HG03558 (cell line): ENCODE results near the gene FRMD4B.
"Not testable (repeated sequence)": the region's sequence is repeated elsewhere in the genome, so short reads cannot be mapped to it uniquely, and the experiment has no call there.

Experiments used
- ATAC-seq: cut with Tn5 transposase; IDR thresholded peaks from one replicate; pipeline ENCODE4 v1.9.1; 2021; ENCODE audit warnings: moderate number of reproducible peaks; ENCODE audit not compliant: unreplicated experiment; ENCODE audit errors: extremely low read depth

FRMD4B gene

DNA sequence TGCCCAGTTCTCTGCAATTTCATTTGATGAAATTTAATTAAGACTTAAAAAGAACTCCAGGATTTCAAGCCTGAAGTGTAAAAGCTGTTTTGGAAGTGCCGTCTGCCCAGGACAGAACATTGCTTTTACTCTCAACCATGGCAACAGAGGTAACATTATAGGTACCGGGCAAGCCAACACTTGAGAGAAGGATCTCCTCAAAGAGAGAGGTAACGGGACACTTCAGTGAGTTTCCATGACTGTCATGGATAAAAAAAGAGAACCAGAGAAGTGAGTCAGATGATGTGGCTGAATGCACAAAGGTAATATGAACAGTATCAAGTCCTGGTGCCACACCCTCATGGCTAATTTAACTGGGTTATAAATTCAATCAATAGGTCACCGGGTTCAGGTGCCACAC, 133.3 kb downstream of the FRMD4B start:
- no peak for ATAC-seq

DNA sequence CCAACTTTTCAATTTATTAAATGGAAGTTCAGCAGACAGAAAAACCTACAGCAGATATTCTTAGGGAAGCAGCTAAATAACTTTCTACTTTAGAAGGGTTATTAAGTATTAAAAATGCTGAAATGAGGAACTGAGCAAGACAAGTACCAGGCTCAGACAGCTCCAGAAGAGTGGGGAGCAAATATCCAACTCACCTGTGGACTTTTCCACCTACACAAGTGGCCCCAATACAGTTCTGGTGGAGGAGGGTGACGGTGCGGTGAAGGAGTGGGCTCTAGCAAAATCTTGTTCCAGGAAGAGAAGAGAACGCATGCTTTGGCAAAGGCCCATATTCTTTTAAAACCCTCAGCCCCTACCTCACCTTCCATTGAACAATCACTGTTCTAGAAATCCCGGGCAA, 133.7 kb downstream of the FRMD4B start:
- ATAC-seq = no peak

DNA sequence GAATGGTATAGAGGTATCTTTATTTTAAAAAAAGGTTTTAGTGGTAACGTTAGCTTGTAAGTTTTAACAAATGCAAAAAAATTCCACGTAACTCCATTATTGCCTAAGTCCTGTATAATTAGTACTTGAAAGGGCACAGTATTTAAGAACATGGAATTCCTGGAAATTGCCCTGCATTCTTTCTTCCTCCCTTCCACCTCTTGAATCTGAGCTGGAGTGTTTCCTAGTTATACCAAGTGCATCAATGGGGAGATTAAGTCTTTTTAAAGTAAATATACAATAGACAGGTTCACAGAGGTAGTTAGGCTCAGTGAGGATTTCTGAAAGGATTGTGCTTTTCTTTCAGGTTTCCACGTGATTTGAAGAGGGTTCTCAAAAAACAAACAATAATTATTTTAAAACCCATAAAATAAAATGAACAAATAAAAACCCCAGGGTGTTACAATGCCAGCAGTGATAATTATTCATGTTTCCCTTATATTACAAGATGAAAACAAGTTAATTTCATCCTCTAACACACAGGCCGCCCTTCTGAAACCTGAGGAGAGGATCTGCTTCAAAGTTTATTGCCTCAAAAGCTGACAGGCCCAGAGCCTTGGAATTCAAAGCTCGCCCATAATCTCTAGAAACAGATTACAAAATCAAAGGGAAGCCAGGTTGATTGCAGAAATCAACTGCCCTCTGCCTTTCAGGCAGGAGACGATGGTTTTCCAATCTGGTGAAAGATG, 134.6 kb downstream of the FRMD4B start:
- no peak for ATAC-seq

DNA sequence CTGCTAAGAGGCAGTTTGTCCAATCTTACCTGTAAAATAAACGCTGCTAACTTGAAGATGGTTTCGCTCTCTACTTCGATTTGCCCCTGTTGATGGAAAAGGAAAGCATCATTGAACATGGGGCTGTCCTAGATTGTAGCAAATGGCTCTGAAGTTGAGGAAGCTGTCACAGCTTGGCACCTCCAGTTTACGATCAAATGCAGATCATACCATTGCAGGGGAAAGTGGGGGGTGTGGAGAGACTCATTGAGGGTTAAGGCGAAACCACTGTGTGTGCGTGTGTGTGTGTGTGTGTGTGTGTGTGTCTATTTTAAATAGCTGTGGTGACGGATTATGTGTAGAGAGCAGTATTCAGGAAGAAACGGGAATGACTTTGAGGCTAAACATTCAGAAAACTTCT, 135.9 kb downstream of the FRMD4B start:
- no peak for ATAC-seq

DNA sequence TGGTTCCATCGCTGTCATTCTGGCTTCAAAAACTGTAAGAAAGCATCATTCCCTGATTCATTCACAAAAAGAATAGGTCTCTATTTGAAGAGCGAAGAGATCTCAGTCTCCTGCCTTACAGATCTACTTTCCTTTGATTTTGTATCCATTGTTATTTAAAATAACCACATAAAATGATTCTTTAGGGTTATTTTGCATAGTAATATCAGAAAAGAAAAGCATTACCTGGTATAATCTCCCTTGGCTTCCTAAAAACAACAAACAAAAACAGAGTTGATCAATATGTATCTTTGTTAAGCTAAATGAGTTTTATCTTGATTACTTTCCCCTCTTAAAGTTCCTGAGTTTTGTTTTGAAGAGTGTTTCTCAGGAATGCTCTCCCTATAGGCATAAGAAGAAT, 136.9 kb downstream of the FRMD4B start:
- no peak for ATAC-seq

DNA sequence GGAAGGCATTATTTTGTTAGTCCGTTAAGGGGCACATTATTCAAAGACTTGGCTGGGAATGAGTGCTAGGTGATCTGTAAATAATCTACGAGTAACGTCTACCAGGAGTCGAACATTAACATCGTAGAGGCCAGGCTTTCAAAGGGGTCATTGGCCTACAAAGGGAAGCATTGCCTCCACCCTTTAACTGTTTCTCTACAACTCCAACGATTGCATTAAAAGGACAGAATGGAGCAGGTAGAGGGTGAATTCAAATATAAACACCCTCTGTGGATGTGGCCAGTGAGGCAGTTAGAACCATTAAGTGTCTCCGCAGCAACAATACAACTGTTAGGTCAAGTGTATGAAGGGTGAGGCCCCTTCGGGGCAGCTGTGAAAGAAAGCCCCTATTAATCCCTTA, 137.5 kb downstream of the FRMD4B start:
- no peak for ATAC-seq

DNA sequence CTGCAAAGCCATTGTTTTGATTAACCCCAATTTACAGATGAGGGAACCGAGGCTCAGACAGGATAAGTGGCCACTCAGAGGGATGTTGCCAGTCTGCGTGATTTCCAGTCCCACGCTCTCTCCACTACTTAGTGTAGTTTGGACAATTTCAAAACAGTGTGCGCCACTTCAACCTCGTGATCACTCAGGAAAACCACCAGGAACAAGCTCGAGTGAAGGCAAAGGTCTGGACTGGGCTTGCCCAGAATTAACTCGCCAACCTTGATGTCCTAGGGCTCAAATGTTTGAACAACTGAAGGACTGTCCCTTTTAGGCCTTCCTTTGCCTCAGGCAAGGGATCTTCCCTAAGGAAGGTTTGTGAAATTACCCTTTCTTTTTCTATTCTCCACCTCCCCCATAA, 139.3 kb downstream of the FRMD4B start:
- no peak for ATAC-seq

DNA sequence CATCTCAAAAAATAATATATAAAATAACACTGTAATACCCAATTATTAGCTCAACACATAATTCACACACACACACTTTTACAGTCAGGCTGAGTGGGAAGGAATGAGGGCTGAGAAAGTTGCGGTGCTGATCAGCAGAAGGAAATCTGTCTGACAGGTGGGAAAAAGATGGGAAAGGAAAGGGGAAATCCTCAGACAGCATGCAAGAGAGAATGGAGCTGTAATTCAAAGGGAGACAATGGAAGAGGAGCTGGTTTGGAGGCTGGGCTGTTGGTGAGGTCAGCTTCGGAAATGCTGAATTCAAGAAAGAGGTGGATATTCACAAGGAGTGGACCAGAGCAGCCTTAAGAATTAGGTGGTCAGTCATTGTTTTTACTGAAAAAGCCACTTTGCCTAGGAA, 141.8 kb downstream of the FRMD4B start:
- no peak for ATAC-seq

DNA sequence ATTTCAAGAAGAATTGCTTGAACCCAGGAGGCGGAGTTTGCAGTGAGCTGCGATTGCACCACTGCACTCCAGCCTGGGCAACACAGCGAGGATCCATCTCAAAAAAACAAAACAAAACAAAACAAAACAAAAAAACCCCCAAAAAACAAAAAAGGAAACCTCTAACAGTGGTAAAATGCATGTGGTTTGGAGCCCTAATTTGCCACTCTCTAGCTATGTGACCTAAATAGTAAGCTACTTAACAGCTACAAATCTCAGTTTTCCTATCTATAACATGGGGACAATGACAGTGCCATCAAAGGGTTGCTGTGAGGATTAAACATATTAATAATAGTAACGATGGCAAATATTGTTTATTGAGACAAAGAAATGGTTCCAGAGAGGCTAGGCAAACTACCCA, 144.1 kb downstream of the FRMD4B start:
- no peak for ATAC-seq

DNA sequence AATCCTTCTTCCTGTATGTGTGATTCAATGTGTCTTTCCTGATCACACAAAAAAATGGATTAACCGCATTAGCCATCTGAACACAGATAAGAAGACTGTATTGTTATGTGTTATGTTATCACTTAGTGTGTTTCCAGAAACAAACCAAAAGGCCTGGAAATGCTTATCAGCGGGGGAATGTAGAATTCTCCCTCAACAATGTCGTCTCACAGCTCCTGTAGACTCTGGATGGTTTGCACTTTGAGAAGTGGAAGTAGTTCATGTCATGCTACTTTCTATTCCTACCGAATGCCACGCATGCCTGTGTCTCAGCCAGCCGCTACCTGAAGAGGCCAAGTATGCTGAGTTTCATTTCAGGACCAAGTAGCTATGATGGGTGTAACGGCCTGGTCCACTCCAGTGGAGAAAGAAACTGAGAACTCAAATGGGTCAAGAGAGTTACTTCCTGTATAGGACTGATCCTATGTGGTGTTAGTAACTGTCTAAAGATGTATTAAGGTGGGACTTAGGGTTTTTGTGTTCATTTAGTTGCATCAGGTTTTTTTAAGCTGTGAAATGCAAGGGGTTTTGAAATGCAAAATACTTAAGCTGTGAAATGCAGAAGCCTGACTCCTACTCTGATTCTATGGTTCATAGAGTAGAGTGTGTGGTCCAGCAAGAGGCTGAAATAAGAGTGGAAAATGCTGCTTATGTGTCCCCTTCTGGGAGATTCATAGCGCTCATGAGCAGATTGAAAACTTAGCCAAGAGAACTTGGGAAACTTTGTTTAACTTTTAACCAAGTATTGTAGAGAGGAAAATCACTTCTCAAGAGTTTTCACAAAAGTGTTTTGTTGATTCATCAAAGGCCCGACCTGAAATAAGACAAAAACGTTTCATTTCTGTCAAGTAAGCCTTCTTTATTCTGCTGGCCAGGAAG, 145.0 kb downstream of the FRMD4B start:
- ATAC-seq = no peak

DNA sequence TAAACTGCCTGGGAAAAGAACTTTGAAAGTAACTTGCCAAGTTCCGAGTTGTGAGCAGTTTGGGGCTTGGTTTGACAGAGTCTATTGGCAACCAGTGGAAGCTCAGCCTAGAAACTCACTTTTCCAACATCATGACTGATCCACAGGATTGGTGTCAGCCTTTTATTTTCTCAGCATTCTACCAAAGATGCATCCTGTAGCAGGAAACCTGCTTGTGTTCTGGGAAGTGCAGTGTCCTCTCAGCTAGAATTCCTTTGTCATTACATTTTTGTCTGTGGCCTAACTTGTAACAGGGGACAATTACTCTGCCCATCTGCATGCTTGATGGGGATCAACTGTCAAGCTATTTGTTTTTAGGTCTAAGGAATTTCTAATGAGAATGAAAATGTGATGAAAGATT, 146.8 kb downstream of the FRMD4B start:
- no peak for ATAC-seq

DNA sequence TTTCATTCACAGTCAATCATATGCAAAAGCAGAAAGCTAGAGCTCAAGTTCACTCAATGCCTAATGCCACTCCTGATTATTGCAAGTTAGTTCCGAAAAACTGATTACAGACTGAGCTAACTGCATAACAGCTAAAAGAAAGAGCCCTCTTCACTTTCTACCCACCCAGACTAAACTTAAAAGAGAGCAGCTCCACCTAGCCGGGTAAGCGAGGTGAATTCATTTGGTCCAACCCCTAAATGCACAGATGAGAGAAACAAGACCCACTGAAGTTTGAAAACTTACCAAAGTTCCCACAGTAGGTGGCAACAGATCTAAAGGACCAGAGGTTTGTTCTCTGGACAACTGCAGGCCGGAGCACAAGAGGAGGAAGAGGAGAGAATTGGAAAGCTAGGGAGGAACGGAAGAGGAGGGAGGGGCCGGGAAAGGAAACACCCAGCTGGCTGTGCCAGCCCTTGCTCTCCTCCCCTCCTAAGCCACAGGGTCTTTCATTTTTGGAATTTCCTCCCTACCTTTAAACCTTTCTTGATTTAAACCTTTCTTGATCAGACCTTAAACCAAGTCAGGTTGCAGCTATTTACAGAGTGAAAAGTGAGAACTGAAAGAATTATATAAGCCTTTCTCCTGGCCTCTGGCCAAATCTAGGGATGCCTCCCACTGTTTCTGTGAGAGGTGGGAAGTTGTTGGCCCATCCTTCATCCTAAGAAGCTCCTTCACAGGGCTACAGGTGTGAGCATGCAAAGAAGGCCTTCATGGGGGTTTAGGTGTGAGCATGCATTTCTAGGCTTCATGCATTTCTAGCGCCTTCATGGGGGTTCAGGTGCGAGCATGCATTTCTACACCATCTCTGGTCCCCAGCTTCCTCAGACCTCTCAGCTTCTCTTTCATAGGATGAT, 148.8 kb downstream of the FRMD4B start:
- no peak for ATAC-seq

DNA sequence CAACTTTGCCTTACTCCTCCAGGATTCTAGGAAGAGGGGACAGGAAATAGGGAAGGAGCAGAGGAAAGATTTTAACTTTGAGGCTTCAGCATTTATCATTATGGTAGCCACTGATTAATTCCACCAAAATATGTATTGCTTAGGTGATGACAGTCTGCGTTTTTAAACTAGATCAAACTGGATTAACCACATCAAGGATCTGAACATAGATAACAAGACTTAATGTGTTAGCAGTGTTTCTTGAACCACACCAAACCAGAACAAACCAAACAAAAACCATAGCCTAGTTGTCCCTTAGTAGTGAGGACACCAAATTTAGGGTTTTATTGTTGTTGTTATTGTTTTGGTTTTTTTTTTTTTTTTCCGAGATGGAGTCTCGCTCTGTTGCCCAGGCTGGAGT, 150.0 kb downstream of the FRMD4B start:
- no peak for ATAC-seq

DNA sequence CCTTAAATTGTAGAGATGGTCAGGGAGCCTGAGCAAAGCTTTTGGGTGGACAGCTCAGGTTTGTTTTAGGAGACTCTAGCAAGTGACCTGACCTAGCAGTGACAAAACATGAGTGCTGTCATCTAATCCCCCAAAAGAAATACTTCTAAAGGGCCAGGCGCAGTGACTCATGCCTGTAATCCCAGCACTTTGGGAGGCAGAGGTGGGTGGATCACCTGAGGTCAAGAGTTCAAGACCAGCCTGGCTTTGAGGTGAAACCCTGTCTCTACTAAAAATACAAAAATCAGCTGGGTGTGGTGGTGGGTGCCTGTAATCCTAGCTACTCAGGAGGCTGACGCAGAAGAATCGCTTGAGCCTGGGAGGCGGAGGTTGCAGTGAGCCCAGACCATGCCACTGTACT, 150.7 kb downstream of the FRMD4B start:
- not testable (repeated sequence) for ATAC-seq

DNA sequence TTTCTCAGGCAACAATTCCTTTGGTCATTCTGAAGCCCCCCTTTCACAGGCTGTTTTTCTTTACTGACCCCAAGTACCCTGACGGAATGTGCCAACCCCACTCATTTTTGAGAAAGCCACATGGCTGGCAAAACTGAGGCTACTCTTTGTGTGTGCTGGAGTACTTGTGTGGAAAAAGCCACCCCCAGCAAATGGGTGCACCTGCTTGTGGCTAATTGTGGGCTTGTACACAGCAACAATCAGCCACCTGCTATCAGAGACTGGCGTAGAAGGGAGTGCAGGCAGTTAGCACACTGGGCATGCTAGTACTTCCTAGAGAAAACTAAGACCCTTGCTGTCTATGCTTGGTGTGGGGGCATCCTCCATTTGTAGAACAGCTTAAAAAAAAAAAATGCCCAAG, 153.4 kb downstream of the FRMD4B start:
- no peak for ATAC-seq

DNA sequence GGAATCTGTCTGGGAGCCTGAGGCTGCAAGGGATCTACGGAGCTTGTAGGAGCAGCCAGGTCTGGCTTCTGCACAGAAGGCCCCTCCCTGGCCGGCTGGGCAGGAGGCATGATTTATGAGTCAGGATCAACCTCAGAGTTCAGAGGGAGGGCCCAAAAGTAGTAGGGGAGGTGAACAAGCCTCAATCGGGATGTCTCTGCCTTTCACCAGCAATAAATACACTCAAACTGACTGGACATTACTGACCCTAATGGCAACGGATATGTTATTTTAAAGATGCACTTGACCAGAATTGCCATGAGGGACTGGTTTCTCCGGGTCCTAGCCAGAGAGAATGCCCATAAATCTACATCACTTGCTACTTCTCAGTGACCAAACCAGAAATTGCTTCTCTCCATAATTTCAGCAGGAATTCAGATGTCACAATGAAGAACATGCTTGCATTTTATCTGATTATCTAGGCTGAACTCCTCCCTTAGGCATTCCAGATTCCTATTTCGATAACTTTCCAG, 153.9 kb downstream of the FRMD4B start:
- no peak for ATAC-seq

DNA sequence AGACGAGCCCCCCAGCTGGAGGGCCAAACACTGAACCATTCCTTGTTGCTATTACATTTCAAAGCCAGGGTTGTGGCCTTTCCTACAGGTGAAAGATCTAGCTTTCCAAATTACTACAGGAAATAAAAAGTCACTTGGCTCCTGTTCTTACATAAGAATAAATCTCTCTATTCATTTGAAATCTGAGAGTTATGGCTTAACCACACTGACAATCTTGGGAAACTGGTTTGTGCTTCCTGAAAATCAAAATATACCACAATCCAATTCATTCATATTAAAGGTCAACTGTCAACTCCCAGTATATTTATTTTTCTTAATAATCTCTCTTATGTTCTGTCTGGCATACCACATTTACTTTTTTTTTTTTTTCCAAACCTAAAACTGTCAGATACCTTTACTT, 159.8 kb downstream of the FRMD4B start:
- no peak for ATAC-seq

DNA sequence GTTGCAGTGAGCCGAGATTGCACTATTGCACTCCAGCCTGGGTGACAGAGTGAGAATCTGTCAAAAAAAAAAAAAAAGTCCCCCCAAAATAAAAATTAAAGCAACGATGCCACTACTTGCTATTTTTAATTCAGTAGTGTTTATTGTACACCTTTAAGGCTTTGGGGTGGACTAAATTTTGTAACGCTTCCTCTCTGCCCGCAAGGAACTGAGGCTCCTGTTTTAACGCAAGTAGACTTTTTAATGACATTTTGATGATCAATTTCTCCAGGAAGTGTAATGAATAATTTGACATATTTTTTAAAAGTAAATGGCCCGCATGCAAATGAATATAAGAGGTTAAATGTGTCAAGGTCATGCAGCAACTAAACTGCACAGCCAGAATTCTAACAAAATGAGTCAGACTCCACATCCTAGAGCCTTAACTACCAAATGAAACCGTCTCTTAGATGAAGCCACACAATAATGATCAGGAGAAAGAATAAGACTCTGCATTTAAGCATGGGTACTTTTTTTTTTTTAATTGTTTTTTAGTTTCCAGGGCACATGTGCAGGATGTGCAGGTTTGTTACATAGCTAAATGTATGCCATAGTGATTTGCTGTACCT, 166.7 kb downstream of the FRMD4B start:
- no peak for ATAC-seq

DNA sequence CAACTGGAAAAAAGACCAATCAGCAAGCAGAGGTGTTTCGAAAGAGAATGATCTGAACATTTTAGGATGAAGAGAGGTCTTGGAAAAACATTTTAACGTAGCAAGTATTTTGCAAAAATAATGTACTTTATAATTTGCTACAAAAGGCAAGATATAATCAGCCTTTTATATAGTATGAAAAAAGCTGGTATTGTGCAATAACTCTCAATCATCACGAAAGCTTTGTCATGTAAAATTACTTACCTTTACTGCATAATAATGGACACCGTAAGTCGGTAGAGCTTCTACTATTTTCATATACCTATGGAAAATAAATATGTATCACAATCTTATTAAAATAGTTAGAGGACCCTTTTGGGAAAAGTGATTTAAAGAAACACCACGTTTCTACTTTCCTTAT, 167.8 kb downstream of the FRMD4B start:
- no peak for ATAC-seq

DNA sequence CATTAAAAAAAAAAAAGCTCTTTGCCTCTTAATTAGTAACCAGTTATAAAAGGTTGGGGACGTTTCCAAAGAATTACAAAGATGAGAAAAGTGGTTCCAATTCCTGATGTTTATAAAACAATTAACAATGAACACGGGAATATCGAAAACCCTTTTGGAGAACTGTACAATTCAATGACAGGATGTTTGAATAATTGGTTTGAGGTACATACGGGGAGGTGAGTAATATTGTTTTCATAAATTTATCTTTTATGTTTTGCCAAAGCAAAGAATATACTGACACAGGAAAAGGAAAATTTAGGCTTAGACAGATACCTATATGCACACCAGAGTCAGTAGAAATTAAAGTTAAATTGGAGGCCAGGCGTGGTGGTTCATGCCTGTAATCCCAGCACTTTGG, 168.9 kb downstream of the FRMD4B start:
- ATAC-seq = no peak
